GM21390 (cell line): Measurements from ENCODE around the gene PCDH9.
"Not testable (repeated sequence)": the region's sequence is repeated elsewhere in the genome, so short reads cannot be mapped to it uniquely, and the experiment has no call there.

Source experiments
- ATAC-seq: cut with Tn5 transposase; IDR thresholded peaks from one replicate; pipeline ENCODE4 v1.9.1; 2021; ENCODE audit not compliant: unreplicated experiment

PCDH9 gene

GRCh38 chr13:66323745-66324347 is 906.3 kb downstream of the PCDH9 start:
- ATAC-seq = no peak

GRCh38 chr13:66322936-66323335 is 907.2 kb downstream of the PCDH9 start:
- no peak for ATAC-seq

- ATAC-seq = no peak
Measured at GRCh38 chr13:66322193-66322740, 907.9 kb downstream of the PCDH9 start.

- no peak for ATAC-seq
Measured at GRCh38 chr13:66314911-66315310, 915.2 kb downstream of the PCDH9 start.

DNA sequence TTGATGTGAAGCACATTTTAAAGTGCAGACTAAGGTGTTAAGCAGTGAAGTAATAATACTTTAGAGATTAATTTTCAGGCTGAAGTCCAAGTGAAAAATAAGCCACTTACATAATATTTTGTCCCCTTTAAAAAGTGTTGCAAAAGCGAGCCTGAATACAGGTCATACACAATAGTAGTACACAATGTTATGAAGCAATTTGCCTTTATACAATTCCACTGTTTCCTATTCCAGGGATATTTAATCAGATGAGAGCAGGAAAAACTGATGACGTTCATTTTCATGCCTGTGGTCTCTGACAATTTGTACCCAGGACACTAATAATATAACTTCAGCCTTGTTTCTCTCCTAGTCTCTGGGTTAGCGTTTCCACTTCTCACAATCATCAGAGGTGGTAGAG is 916.7 kb downstream of the PCDH9 start:
- no peak for ATAC-seq

DNA sequence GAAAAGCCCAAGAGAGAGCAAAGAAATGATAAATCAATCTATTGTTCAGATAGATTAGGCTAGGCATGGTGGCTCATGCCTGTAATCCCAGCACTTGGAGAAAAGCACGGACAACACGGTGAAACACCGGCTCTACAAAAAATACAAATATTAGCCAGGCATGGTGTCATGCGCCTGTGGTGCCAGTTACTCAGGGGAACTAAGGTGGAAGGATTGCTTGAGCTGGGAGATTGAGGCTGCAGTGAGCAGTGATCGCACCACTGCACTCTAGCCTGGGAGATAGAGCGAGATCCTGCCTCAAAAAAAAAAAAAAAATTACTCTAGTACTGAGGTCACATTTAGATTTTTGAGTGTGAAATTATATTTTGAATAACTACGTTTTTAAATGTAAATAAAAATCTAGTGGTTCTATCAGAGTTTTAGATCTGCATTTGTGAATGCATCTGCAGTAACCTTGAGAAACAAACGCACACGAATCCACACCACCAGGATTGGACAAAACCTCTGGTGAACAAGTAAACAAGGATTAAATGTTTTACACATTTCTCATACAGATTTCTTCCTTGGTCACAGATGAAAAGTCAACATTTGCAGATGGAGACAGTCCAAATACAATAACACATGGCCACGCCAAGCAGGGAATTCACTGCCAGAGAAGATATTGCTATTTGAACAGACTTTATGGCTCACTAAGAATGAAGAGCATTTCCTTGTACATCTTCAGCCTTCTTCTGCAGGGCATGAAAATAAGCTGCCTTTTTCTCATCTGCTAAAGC is 917.6 kb downstream of the PCDH9 start:
- no peak for ATAC-seq

GRCh38 chr13:66305961-66306617 is 924.0 kb downstream of the PCDH9 start:
- no peak for ATAC-seq

- no peak for ATAC-seq
Measured at GRCh38 chr13:66301482-66301881, 928.7 kb downstream of the PCDH9 start.

- ATAC-seq = no peak
Measured at GRCh38 chr13:66301006-66301405, 929.1 kb downstream of the PCDH9 start.

DNA sequence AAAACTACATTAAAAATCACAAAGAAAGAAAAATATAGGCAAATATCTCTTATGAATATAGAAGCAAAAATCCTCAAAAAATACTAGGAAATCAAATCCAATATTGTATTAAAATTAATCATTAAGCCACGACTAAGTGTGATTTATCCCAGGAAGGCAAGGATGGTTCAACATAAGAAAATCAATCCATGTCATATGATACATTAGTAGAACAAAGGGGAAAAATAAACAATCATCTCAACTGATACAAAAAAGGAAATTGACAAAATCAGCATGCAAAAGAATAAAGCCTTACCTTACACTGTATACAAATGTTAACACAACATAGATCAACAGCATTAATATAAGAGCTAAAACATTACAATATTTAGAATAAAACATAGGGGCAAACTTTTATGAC is 933.3 kb downstream of the PCDH9 start:
- ATAC-seq = no peak

- ATAC-seq = no peak
Measured at GRCh38 chr13:66296328-66296727, 933.8 kb downstream of the PCDH9 start.

DNA sequence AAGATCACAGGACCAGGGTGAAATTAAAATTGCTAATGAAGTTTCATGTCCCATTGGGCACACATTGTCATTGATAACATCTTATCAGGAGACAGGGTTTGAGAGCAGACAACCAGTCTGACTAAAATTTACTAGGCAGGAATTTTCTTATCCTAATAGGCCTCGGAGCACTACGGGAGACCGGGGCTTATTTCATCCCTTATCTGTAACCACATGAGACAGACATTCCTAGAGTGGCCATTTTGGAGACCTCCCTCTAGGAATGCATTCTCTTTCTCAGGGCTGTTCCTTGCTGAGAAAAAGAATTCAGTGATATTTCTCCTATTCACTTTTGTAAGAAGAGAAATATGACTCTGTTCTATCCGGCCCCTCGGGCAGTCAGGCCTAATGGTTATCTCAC is 943.3 kb downstream of the PCDH9 start:
- not testable (repeated sequence) for ATAC-seq

GRCh38 chr13:66275416-66275815 is 954.7 kb downstream of the PCDH9 start:
- ATAC-seq = no peak

GRCh38 chr13:66273011-66273410 is 957.1 kb downstream of the PCDH9 start:
- ATAC-seq = no peak

- no peak for ATAC-seq
Measured at GRCh38 chr13:66266761-66267160, 963.4 kb downstream of the PCDH9 start.

GRCh38 chr13:66266348-66266747 is 963.8 kb downstream of the PCDH9 start:
- no peak for ATAC-seq

DNA sequence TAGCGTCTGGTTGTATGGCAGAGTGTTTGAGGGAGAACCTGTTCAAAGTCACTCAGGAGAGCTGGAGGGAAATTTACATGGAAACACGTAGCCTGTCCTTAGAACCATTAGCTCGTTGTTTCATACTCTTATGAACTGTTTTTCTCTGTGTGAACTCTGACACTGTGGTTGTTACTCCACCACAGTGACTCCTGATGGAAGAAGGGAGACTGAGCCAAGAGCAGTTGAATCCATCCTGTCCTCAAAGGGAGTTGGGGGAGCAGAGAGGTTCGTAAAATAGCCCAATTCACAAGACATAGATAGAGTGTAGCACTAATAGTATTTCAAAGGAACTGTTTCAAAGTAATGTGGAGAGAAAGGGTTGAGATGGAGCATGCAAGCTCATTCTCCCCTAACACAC is 964.8 kb downstream of the PCDH9 start:
- ATAC-seq = no peak

- ATAC-seq = no peak
Measured at GRCh38 chr13:66264971-66265370, 965.2 kb downstream of the PCDH9 start.

GRCh38 chr13:66262330-66262729 is 967.8 kb downstream of the PCDH9 start:
- no peak for ATAC-seq

GRCh38 chr13:66259426-66259825 is 970.7 kb downstream of the PCDH9 start:
- ATAC-seq = not testable (repeated sequence)
